Measurements from ENCODE around the gene TTC33.

Gene TTC33

DNA sequence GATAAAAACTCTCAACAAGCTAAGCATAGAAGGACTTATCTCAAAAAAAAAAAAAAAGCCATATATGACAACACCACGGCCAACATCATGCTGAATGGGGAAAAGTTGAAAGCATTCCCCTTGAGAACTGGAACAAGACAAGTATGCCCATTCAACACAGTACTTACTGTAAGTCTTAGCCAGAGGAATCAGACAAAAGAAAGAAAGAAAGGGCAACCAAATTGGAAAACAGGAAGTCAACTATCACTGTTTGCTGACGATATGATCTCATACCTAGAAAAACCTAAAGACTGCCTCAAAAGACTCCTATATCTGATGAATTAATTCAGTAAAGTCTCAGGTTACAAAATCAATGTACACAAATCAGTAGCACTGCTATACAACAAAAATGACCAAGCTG lies 100.6 kb downstream of the TTC33 start:
- TF ChIP-seq POLR2AphosphoS5 (IDR thresholded peaks at IDR 0.05; ENCODE audit: low read depth, low read length) (no peak), TAF1 (IDR thresholded peaks at IDR 0.05; ENCODE audit: borderline replicate concordance, insufficient read depth, low read length) (no peak), FOXP2 (optimal IDR thresholded peaks at IDR 0.05; ENCODE audit: borderline replicate concordance, extremely low read depth, extremely low read length, insufficient read depth) (no peak), SIN3A (IDR thresholded peaks at IDR 0.05; ENCODE audit: borderline replicate concordance, insufficient read depth, low read length) (no peak)
- TF ChIP-seq, protein P1, sequence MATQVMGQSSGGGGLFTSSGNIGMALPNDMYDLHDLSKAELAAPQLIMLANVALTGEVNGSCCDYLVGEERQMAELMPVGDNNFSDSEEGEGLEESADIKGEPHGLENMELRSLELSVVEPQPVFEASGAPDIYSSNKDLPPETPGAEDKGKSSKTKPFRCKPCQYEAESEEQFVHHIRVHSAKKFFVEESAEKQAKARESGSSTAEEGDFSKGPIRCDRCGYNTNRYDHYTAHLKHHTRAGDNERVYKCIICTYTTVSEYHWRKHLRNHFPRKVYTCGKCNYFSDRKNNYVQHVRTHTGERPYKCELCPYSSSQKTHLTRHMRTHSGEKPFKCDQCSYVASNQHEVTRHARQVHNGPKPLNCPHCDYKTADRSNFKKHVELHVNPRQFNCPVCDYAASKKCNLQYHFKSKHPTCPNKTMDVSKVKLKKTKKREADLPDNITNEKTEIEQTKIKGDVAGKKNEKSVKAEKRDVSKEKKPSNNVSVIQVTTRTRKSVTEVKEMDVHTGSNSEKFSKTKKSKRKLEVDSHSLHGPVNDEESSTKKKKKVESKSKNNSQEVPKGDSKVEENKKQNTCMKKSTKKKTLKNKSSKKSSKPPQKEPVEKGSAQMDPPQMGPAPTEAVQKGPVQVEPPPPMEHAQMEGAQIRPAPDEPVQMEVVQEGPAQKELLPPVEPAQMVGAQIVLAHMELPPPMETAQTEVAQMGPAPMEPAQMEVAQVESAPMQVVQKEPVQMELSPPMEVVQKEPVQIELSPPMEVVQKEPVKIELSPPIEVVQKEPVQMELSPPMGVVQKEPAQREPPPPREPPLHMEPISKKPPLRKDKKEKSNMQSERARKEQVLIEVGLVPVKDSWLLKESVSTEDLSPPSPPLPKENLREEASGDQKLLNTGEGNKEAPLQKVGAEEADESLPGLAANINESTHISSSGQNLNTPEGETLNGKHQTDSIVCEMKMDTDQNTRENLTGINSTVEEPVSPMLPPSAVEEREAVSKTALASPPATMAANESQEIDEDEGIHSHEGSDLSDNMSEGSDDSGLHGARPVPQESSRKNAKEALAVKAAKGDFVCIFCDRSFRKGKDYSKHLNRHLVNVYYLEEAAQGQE (IDR thresholded peaks at IDR 0.05; ENCODE audit: insufficient read depth in 1 of 2, low read depth in 2 of 2, low read length in 2 of 2) = no peak

DNA sequence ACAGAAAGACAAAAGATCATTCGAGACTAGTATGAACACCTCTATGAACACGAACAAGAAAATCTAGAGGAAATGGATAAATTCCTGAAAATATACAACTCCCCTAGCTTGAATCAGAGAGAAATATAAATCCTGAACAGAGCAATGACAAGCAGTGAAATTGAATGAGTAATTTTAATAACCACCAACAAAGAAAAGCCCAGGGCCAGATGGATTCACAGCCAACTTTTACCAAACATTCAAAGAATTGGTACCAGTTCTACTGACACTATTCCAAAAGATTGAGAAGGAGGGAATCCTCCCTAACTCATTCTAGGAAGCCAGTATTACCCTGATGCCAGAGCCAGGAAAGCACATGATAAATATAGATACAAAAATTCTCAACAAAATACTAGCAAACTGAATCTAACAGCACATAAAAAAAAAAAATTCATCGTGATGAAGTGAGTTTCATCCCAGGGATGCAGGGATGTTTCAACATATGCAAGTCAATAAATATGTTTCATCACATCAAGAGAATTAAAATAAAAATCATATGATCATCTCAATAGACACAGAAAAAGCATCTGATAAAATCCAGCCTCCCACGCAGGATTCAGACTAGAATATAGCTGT lies 101.3 kb downstream of the TTC33 start:
- TF ChIP-seq TAF1 (IDR thresholded peaks at IDR 0.05; ENCODE audit: borderline replicate concordance, insufficient read depth, low read length) (no peak), POLR2AphosphoS5 (IDR thresholded peaks at IDR 0.05; ENCODE audit: low read depth, low read length) (no peak), SIN3A (IDR thresholded peaks at IDR 0.05; ENCODE audit: borderline replicate concordance, insufficient read depth, low read length) (no peak), FOXP2 (optimal IDR thresholded peaks at IDR 0.05; ENCODE audit: borderline replicate concordance, extremely low read depth, extremely low read length, insufficient read depth) (no peak)
- TF ChIP-seq, protein P1 (IDR thresholded peaks at IDR 0.05; ENCODE audit: insufficient read depth in 1 of 2, low read depth in 2 of 2, low read length in 2 of 2) = no peak

DNA sequence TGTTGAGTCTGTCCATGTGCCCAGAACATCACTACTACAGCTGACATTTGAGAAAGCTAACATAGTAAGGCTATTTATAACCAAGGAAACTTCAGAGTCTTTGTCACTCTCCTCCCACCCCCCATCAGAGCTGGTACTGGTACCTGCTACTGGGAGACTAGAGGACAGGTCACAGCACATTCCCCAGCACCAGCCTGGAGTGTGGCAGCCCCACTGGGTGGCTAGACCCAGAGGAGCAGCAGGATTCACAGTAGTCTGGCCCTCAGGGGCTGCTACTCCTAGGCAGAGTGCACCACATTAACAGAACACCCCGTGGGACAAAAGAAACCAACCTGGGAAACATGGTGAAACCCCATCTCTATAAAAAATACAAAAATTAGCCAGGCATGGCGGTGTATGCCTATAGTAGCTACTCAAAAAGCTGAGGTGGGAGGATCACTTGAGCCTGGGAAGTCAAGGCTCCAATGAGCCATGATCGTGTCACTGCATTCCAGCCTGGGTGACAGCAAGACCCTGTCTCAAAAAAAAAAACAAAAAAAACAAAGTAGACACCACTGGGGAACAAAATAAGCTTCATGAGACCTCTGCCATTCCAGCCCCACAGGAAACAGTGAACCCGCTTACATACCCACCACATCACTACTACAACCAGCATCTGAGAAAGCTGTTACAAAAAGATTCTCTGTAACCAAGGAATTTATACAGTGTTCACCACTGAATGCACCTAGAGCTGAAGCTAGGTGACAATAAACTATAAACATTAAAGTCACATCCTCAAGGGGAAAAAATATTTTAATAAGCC lies 102.3 kb downstream of the TTC33 start:
- TF ChIP-seq TAF1 (IDR thresholded peaks at IDR 0.05; ENCODE audit: borderline replicate concordance, insufficient read depth, low read length) = no peak
- no peak for TF ChIP-seq SIN3A (IDR thresholded peaks at IDR 0.05; ENCODE audit: borderline replicate concordance, insufficient read depth, low read length)
- TF ChIP-seq FOXP2 (optimal IDR thresholded peaks at IDR 0.05; ENCODE audit: borderline replicate concordance, extremely low read depth, extremely low read length, insufficient read depth) = no peak
- TF ChIP-seq, protein P1 (IDR thresholded peaks at IDR 0.05; ENCODE audit: insufficient read depth in 1 of 2, low read depth in 2 of 2, low read length in 2 of 2) = no peak
- TF ChIP-seq POLR2AphosphoS5 (IDR thresholded peaks at IDR 0.05; ENCODE audit: low read depth, low read length) = no peak

DNA sequence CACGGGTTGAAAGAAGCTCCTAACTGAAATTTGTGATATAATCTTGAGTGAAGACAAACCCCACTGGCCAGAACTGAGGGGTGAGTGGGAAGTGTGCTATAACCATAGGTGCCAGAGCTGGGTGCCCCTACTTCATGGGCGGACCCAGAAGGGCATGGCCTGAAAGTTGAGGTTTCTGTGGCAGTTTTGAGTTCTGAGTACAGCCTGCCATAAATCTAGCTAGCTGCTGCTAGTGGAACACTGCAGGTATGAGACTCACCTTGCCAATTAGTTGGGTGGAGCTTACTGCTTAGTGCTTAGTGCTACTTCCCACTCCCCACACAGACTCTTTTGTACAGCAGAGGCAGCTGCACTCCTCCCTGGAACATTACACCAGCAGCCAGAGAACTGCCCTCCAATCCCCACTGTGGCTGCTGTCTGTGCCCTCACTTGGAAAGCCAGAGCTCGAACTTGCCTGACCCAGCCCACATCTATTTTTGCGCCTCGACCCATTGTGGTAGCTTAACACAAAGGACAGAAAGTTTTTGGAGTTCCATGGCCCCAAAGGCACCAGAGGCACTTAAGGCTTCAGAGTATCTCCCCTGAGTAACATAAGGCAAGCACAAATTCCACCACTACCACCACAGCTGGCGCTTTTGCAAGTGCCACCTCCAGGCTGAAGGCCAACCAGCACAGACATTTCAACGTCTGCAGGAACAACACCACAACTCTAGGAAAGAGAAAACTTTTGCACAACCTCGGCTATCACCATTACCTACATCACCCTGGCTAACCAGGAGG lies 103.1 kb downstream of the TTC33 start:
- no peak for TF ChIP-seq FOXP2 (optimal IDR thresholded peaks at IDR 0.05; ENCODE audit: borderline replicate concordance, extremely low read depth, extremely low read length, insufficient read depth)
- TF ChIP-seq POLR2AphosphoS5 (IDR thresholded peaks at IDR 0.05; ENCODE audit: low read depth, low read length) = no peak
- TF ChIP-seq SIN3A (IDR thresholded peaks at IDR 0.05; ENCODE audit: borderline replicate concordance, insufficient read depth, low read length) = no peak
- TF ChIP-seq, protein P1 (IDR thresholded peaks at IDR 0.05; ENCODE audit: insufficient read depth in 1 of 2, low read depth in 2 of 2, low read length in 2 of 2) = no peak
- TF ChIP-seq TAF1 (IDR thresholded peaks at IDR 0.05; ENCODE audit: borderline replicate concordance, insufficient read depth, low read length) = no peak
